ENCODE data around the gene SIRPD. TPM values are rescaled to one million over a fixed set of nuclear protein-coding genes. Genes with fewer than 3 reads are reported as not detected.

Gene SIRPD
- total RNA-seq (2016; rRNA removed; fragmentation: Illumina TruSeq; extraction: Trizol): not detected in 2 replicates
- total RNA-seq (2016; cell fraction: cytosol; rRNA removed; fragmentation: Illumina TruSeq; extraction: Trizol; ENCODE audit: low read depth): not detected in 2 replicates
- total RNA-seq (2016; cell fraction: insoluble cytoplasmic fraction; rRNA removed; fragmentation: Illumina TruSeq; extraction: Trizol): not detected in 2 replicates
- total RNA-seq (2016; cell fraction: membrane; rRNA removed; fragmentation: Illumina TruSeq; extraction: Trizol): not detected in 2 replicates
- total RNA-seq (2016; cell fraction: nucleus; rRNA removed; fragmentation: Illumina TruSeq; extraction: Trizol): not detected in 2 replicates
- polyA plus RNA-seq (2011; rRNA removed): not detected in 2 replicates
- polyA plus RNA-seq (2011; cell fraction: cytosol; rRNA removed): not detected in 2 replicates
- not detected in 2 replicates for polyA plus RNA-seq (2011; cell fraction: nucleus; rRNA removed)
- not detected in 2 replicates for polyA plus RNA-seq (2012)
- not detected in 2 replicates for polyA plus RNA-seq (2016; cell fraction: cytosol; fragmentation: Illumina TruSeq; extraction: Trizol; ENCODE audit: low read depth)
- not detected in 2 replicates for polyA plus RNA-seq (2016; cell fraction: insoluble cytoplasmic fraction; fragmentation: Illumina TruSeq; extraction: Trizol; ENCODE audit: low read depth)
- polyA plus RNA-seq (2016; cell fraction: membrane; fragmentation: Illumina TruSeq; extraction: Trizol; ENCODE audit: low read depth): not detected in 2 replicates
- polyA plus RNA-seq (2016; cell fraction: nucleus; fragmentation: Illumina TruSeq; extraction: Trizol; ENCODE audit: insufficient read depth, low read depth): not detected in 2 replicates
- not detected in 2 replicates for polyA minus RNA-seq (2011; rRNA and poly(A)+ RNA removed; ENCODE audit: low replicate concordance)
- not detected in 2 replicates for polyA minus RNA-seq (2011; cell fraction: cytosol; rRNA and poly(A)+ RNA removed)
- not detected in 2 replicates for polyA minus RNA-seq (2011; cell fraction: nucleus; rRNA and poly(A)+ RNA removed)
- not detected for Bru-seq, nascent RNA
- BruChase-seq, experiment 1, labeled RNA remaining after a 6-hour chase: not detected
- not detected for BruChase-seq, experiment 2, labeled RNA remaining after a 2-hour chase
- long read RNA-seq, experiment 1: 0 reads
- long read RNA-seq, experiment 2: 0 reads

DNA sequence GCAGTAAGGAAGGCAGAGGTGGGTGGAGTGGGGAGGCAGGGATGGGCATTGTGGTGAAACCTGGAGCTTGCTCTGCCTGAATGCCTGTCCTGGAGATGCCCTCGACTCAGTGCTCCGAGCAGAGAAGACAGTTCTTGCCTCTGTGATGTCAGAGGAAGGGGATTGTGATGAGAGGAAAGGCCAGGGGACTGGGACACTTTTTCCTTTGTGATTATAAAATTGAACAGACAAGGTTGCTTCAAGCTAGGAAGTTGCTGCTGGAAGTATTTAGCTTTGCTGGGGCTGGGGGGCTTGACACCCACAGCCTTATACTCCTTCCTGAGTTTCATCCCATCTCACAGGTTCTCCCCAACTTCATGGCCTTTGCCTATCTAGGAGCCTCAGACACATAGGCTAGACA lies at the start of gene SIRPD:
SIRPD (minus strand) TSS at position 101 of the 400 bp plus-strand sequence; CDS start at position 49, 52 bp downstream.
- FAIRE-seq: no peak
- intact Hi-C loops (cut with micrococcal nuclease; ENCODE audit: unreplicated experiment): no loop called here
- Histone ChIP-seq H2AFZ (ENCODE audit: low read length) (no peak within 1 kb of the TSS), H3K4me3 (replicated peaks in 1 of 3; ENCODE audit: insufficient read depth in 1 of 3, low read depth in 2 of 3, low read length in 3 of 3) (no peak within 1 kb of the TSS), H3K79me2 (ENCODE audit: insufficient read depth, low read length) (no peaks in the 10 kb centered on the region), H4K20me1 (ENCODE audit: insufficient read depth, low read length) (no peaks in the 10 kb centered on the region), H3K4me1 (ENCODE audit: insufficient read depth, low read length) (no peaks in the 10 kb centered on the region), H3K4me2 (ENCODE audit: low read depth, low read length) (no peak within 1 kb of the TSS), H3K36me3 (replicated peaks in 1 of 2; ENCODE audit: control insufficient read depth in 1 of 2, insufficient read depth in 2 of 2, low read length in 2 of 2) (no peaks in the 10 kb centered on the region), H3K27ac (ENCODE audit: extremely low read length, insufficient read depth, low read length) (no peak within 1 kb of the TSS), H3K27me3 (ENCODE audit: control insufficient read depth in 1 of 2, insufficient read depth in 2 of 2, low read length in 2 of 2) (peaks cover 0 to 4% of the 10 kb centered on the region in 2 experiments; a peak in 1 of 5 replicates), H3K9ac (ENCODE audit: insufficient read depth, low read depth, low read length) (no peak within 1 kb of the TSS), H3K9me3 (ENCODE audit: low read length) (peaks cover 5% of the 10 kb centered on the region)
- no TSS peak for BruUV-seq (replicated peaks)
- CTCF ChIA-PET (ENCODE audit: low intra/inter-chr PET ratio, low total read pairs): no interaction called here
- no peak for DNase-seq (ENCODE audit: low spot score)
- in situ Hi-C loops (cut with HindIII; ENCODE audit: extremely low pct_ligation_motif_present, low pct_unique_long_range_greater_than_20kb): no loop called here
- 0% methylated on average over 2 of the region's 2 CpGs for WGBS (ENCODE audit: low lambda C conversion rate)
- POLR2A ChIA-PET: no interaction called here
- ATAC-seq: no peak; the same call in 2 of the 3 replicates
- TF ChIP-seq, protein P1, sequence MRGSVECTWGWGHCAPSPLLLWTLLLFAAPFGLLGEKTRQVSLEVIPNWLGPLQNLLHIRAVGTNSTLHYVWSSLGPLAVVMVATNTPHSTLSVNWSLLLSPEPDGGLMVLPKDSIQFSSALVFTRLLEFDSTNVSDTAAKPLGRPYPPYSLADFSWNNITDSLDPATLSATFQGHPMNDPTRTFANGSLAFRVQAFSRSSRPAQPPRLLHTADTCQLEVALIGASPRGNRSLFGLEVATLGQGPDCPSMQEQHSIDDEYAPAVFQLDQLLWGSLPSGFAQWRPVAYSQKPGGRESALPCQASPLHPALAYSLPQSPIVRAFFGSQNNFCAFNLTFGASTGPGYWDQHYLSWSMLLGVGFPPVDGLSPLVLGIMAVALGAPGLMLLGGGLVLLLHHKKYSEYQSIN (CRISPR knock-in tag; IDR thresholded peaks at IDR 0.05; ENCODE audit: borderline replicate concordance): no peak
- no peak for TF ChIP-seq PHF8 (CRISPR knock-in tag; IDR thresholded peaks at IDR 0.05)
- TF ChIP-seq FOXM1 (CRISPR knock-in tag; IDR thresholded peaks at IDR 0.05): no peak
- TF ChIP-seq, protein P2, sequence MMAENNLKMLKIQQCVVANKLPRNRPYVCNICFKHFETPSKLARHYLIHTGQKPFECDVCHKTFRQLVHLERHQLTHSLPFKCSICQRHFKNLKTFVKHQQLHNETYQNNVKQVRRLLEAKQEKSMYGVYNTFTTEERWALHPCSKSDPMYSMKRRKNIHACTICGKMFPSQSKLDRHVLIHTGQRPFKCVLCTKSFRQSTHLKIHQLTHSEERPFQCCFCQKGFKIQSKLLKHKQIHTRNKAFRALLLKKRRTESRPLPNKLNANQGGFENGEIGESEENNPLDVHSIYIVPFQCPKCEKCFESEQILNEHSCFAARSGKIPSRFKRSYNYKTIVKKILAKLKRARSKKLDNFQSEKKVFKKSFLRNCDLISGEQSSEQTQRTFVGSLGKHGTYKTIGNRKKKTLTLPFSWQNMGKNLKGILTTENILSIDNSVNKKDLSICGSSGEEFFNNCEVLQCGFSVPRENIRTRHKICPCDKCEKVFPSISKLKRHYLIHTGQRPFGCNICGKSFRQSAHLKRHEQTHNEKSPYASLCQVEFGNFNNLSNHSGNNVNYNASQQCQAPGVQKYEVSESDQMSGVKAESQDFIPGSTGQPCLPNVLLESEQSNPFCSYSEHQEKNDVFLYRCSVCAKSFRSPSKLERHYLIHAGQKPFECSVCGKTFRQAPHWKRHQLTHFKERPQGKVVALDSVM (CRISPR knock-in tag; IDR thresholded peaks at IDR 0.05): no peak
- no peak for TF ChIP-seq ZNF782 (CRISPR knock-in tag; IDR thresholded peaks at IDR 0.05; ENCODE audit: borderline replicate concordance)
- TF ChIP-seq, protein P3, sequence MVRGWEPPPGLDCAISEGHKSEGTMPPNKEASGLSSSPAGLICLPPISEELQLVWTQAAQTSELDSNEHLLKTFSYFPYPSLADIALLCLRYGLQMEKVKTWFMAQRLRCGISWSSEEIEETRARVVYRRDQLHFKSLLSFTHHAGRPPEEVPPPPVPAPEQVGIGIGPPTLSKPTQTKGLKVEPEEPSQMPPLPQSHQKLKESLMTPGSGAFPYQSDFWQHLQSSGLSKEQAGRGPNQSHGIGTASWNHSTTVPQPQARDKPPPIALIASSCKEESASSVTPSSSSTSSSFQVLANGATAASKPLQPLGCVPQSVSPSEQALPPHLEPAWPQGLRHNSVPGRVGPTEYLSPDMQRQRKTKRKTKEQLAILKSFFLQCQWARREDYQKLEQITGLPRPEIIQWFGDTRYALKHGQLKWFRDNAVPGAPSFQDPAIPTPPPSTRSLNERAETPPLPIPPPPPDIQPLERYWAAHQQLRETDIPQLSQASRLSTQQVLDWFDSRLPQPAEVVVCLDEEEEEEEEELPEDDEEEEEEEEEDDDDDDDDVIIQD (CRISPR knock-in tag; IDR thresholded peaks at IDR 0.05; ENCODE audit: low read depth): no peak
- TF ChIP-seq PAX8 (CRISPR knock-in tag; IDR thresholded peaks at IDR 0.05; ENCODE audit: borderline replicate concordance): no peak
- TF ChIP-seq, protein P4, sequence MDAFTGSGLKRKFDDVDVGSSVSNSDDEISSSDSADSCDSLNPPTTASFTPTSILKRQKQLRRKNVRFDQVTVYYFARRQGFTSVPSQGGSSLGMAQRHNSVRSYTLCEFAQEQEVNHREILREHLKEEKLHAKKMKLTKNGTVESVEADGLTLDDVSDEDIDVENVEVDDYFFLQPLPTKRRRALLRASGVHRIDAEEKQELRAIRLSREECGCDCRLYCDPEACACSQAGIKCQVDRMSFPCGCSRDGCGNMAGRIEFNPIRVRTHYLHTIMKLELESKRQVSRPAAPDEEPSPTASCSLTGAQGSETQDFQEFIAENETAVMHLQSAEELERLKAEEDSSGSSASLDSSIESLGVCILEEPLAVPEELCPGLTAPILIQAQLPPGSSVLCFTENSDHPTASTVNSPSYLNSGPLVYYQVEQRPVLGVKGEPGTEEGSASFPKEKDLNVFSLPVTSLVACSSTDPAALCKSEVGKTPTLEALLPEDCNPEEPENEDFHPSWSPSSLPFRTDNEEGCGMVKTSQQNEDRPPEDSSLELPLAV (CRISPR knock-in tag; conservative IDR thresholded peaks at IDR 0.05; ENCODE audit: low read depth): no peak
- TF ChIP-seq, protein P5, sequence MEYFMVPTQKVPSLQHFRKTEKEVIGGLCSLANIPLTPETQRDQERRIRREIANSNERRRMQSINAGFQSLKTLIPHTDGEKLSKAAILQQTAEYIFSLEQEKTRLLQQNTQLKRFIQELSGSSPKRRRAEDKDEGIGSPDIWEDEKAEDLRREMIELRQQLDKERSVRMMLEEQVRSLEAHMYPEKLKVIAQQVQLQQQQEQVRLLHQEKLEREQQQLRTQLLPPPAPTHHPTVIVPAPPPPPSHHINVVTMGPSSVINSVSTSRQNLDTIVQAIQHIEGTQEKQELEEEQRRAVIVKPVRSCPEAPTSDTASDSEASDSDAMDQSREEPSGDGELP (IDR thresholded peaks at IDR 0.05; ENCODE audit: borderline replicate concordance, low read depth): no peak
- TF ChIP-seq, protein P6, sequence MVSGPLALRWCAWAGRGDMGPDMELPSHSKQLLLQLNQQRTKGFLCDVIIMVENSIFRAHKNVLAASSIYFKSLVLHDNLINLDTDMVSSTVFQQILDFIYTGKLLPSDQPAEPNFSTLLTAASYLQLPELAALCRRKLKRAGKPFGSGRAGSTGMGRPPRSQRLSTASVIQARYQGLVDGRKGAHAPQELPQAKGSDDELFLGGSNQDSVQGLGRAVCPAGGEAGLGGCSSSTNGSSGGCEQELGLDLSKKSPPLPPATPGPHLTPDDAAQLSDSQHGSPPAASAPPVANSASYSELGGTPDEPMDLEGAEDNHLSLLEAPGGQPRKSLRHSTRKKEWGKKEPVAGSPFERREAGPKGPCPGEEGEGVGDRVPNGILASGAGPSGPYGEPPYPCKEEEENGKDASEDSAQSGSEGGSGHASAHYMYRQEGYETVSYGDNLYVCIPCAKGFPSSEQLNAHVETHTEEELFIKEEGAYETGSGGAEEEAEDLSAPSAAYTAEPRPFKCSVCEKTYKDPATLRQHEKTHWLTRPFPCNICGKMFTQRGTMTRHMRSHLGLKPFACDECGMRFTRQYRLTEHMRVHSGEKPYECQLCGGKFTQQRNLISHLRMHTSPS (CRISPR knock-in tag; IDR thresholded peaks at IDR 0.05; ENCODE audit: low read depth): no peak
